ENCODE measurements around the gene CHTF8.

CHTF8 gene

DNA sequence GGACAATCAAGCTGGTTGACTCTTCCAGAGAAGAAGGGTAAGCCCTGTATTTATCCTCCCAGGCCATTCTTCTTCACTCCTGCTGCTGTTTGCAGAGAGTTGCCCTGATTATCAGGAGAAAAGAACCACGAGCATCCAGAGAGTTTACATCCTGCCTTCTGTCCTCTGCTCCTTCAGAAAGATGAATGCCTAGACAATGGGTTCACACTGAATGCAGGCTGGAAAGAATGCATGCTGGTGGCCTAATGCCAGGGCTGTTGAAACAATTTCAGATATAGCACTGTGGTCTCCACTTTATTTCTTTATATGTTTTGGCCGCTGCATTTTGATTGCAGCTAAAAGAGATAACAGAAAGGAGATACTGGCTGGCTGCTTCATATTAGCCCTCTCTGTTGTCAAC lies 48.1 kb downstream of the CHTF8 start:
- no peak for ATAC-seq

DNA sequence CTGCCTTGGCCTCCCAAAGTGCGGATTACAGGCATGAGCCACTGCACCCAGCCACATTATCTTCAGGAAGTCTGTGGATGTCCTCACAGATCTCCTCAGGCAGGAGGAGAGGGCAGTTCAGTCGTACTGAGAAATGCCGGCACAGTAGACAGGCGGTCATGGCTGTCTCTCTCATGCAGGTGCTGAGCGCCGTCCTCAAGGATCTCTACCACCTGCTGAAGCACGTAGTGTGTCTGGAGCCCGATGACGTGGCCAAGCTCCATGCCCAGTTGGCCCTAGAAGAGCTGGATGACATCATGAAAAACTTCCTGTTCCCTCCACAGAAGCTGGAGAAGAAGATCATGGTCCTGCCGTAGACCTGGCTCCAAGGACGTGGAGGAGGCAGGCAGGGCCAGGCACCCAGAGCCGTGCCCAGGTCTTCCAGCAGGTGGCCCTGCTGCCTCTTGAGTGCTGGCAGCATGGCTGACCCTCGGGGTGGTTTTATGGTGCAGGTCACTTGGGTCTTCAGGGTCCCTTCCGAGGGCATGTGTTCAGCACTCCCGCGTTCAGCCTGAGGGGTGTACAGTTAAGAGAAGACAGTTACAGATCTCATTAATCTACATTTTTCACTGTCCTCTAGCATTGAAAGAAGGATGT lies 49.0 kb downstream of the CHTF8 start:
- no peak for ATAC-seq

DNA sequence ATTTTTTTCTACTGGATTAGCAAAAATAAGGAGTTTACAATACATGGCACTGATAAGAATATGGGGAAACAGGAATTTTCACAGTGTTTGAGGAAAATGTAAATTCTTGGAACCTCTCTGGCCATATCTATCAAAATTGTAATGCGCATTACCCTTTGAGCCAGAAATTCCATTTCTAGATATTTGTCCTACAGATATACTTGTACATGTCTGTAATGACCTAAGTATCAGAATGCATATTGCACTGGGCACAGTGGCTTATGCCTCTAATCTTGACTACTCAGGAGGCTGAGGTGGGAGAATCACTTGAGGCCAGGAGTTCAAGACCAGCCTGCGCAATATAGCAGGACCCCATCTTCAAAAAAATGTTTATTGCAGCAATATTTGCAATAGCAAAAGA lies 52.7 kb downstream of the CHTF8 start:
- no peak for ATAC-seq

DNA sequence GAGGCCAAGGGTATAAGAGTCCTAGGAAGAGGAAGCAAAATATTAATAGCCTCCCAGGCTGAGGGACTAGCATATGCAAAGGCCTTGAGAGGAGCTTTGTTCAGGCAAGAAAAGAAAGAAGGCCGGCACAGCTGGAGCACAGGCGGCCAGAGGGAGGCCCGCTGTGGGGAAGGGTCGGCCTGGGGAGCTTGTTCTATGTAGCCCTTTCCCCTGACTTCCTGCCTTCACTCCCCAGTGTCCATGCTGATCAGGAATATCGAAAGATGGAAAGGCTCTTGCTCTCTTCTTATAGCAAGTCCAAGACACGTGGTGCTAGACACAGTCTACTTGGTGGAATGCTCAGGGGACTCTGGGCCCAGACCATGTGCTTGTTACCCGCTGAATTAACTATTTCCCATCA lies 54.3 kb downstream of the CHTF8 start:
- no peak for ATAC-seq

DNA sequence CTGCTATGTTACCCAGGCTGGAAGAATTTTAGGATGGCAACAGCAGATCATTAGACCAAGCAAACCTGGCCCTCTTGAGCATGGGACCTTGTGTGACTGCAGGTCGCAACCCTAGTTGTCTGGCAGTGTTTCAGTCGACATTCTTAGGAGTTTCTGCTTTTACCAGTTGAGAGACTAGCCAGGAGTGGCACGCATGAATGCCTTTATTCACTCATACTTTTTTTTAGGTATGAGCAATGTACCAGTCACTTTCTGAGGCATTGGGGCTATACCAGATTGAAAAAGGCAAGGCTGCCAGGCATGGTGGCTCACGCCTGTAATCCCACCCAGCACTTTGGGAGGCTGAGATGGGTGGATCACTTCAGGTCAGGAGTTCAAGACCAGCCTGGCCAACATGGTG lies 55.1 kb downstream of the CHTF8 start:
- ATAC-seq, result no peak

DNA sequence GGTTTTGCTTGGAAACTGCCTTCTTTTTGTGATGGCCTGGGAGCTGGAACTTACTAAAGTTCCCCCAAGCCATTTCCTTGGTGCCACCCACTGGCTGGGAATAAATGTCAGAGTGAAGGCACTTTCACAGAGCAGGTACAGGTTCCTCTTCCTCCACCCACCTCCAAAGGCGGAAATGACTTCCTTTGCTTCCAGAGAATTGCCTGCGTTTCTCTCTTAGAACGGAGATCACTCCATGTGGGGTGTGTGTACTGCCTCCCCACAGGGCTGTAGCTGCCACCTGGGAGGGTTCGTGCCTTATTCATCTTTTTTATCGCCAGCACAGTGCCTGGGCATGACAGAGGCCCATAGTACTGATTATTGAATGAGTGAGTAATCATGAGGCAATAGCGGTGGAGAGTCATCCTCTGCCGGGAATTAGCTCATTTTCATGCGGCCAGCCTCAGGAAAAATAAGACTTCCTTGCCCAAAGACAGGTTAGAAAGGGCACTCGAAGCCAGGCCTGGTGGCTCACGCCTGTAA lies 59.1 kb downstream of the CHTF8 start:
- ATAC-seq, result no peak

DNA sequence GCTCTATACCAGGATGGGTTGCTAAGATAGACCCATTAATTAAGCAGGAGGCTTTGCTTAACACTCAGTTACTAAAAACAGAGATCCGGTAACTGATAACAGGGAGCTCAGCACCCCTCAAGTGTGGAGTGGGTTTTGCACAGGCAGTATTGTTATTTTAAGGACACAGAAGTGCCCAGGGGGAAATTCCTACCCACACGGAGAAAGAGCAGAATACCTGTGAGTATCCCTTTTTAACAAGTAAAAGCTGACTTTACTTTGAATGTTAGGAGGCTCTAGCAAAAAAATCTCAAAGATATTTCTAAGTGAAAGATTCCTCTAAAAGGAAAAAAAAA lies 59.8 kb downstream of the CHTF8 start:
- ATAC-seq, result no peak

DNA sequence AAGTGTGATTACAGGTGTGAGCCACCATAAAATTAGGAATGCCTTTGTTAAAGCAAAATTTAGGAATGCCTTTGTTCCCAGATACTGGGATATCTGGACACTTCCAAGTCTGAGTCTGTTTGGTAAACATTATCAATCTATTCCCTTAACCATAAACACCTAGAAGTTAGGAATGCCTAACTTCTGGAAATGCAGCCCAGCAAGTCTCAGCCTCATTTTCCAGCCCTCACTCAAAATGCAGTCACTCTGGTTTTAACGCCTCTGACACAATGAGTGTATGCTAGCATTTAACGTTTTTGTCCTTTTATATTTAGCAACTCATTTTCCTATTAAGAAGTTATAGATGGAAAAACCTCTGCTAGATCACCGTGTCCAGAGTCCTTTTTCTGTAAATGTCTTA lies 61.4 kb downstream of the CHTF8 start:
- no peak for ATAC-seq

DNA sequence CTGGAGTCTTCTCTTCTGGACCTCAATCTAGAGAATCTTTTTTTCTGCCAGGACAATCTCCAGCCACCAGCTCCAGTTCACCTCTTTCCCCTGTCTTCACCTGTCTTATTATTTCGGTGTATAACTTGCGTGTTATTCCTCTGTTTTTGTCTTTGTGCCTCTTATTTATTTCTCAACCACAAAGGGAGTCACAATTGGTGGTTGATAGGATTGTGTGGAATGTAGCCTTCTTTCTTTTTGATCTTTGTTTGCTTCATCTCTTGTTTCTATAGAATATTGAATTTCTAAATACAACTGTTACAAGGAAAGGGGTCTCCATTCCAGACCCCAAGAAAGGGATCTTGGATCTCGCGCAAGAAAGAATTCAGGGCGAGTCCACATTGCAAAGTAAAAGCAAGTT lies 62.9 kb downstream of the CHTF8 start:
- ATAC-seq, result no peak
